HG02884 (cell line): ENCODE measurements around the gene RRBP1.

Experiments used
- ATAC-seq: cut with Tn5 transposase; IDR thresholded peaks from one replicate; pipeline ENCODE4 v1.9.1; 2021; ENCODE audit warnings: mild to moderate bottlenecking, moderate library complexity; ENCODE audit not compliant: unreplicated experiment

The RRBP1 gene

DNA sequence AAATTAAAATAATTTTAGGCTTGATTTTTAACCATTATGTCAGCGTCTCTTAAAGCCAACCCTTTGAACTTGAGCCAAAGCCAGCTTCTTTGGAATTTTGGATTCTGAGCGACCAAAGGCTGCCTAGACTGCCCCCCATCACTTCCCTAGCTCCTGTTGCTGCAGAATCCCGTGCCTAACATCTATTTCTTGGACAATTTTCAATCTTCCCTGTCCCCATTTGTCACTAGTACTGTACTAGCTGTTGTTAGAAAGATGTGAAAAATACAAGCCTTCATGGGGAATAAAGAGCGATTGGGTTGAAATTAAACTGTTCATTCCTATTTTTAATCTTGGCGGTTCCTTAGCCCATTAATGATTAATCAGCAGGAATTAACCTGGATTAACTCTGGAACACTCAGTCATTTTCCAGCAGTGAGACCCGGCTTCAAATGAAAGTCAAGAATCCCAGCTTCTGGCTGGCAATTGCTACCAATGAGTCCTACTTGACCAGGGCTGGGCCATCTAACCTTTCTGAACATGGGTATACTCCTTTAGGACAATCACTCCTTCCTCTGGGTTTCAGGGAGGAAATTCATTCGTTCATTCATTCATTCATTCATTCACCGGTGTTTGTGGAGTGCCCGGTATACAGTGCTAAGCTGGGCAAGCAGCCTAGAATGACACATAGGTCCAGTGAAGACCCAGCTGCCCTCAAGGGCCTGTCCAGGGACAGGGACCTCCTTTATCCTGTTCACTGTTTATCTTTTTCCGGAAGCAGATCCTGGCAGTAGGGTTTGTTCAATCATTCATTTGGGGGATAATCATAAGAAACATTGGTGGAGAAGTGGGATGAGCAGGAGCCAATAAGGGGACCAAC lies 1.4 kb upstream of the RRBP1 start:
- ATAC-seq = no peak

DNA sequence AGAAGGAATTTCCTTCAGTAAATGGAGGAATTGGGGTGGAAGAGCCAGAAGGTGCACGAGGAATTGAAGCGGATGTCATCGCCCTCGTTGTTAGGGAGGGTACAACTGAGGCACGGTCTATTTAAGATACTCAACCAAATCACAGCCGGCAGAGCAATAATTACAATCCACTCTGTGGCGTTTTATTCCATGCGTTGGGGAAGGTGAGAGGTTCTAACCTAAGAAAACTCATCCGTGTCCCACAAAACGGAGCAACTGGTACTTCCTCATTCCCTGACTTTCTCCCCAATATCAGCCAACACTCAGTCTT lies 802 bp upstream of the RRBP1 start:
- no peak for ATAC-seq

DNA sequence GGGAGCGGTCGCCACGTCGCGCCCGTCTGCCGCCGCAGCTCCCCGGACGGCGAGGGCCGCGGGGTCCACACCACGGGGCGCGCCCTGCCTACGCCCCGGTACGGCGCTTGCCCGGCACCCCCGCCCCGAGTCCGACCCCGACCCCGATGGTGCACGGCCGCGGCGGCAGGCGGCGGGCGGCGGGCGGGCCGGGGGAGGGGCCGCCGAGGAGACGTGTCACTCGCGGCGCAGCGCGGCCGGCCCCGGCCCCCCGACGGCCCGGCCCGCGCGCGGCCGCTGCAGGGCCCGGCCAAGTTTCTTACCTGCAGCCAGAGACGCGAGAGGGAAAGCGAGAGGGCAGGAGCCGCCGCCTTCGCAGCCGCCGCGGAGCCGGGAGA lies 328 bp downstream of the RRBP1 start:
- ATAC-seq = peak; percentile 5

DNA sequence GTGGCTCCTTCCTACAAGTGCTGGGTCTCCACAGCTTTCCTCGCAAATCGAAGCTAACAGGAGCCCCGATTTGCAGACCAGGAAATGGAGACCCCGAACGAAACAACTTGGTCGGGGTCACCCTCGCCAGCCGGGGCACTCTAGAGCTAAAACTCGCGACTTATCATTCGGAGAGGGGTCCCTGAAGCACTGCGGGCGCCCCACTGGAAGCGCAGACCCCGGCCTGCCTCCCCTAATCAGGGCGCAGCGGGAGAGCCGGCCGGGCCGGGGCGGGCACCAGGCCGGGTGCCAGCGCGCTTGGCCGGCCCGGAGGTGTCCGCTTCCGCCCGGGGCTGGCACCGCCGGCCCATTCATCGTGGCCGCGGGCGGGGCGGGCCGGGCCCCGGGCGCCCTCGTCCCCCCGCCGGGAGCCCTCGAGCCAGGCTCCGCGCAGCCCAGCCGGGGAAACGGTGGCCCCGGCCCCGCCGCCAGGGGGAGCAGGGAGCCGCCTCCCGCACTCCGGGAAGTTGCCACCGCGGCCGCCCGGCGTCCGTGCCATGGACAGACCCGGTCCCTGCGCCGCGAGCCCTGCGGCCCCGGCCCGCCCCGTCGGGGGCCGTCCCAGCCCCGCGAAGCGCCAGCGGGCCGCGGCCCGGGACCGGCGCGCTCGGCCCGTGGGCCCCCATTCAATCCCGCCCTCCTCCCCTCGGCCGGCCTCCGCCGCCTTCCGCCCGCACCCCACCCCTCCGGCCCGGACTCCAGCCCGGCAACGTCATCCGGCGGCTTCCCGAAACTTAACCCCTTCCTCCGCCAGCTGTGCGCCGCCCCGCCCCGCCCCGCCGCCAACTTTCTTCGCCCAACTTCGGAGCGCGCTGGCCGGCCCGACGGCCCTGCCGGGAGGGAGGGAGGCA lies 961 bp downstream of the RRBP1 start:
- peak; percentile 40 for ATAC-seq

DNA sequence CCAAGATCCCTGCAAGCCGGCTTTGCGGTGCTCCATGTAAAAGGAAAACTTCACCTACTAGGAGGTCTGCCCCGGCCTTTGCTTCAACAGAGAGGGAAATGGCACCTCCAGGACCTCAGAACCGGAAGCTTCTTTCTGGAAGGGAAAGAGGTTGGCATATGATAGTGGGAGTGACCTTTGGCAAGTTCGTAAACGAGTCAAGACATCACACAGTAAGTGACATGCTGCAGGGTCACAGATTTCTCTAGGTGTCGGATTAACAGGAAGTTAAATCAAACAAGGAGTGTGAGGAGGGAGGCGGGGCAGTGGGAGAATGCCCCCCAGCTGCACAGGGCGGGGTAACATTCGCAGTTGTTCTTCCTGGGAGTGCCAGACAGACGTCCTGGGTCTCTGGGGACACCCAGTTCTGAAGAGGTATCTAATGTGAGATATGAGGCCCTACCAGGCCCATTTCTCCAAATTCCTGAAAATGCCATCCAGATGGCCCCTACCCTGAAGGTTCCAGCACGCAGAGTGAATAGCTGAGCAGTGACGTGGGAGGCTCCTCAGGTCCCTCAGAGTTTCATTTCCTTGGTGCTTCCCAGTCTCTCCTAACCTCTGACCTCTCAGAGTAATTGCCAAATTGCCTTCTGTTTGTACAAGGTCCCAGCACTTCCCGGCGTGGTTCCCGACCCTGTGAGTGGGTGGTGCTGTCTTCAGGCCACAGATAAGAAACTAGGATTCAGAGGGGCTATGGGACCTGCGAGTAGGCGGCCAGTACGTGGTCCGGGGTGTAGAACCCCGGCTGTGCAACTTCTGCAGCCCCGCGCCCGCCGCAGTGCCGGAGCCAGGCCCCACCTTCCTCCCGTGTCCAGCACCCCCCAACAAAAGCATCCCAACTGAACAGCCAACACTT lies 1.9 kb downstream of the RRBP1 start:
- ATAC-seq = no peak

- ATAC-seq = no peak
Observed at GRCh38 chr20:17678886-17679285, 3.2 kb downstream of the RRBP1 start.

DNA sequence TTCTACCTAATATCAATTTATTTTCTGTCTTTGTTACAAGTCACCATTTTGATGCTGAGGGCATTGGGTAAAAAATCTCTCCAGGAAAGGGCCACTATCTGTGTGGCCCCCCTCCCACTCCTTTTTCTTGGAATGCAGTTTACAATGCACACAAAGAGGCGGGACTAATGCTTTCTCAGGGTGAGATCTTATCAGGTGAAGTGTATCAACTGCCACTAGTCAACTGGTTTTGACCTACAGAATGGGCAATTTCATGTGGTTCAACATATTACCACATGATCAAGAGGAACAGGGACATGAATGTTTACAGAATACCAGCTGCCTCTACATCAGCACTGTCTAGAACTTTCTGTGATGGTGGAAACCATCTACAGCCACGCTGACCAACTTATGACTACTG lies 3.7 kb downstream of the RRBP1 start:
- ATAC-seq = no peak

DNA sequence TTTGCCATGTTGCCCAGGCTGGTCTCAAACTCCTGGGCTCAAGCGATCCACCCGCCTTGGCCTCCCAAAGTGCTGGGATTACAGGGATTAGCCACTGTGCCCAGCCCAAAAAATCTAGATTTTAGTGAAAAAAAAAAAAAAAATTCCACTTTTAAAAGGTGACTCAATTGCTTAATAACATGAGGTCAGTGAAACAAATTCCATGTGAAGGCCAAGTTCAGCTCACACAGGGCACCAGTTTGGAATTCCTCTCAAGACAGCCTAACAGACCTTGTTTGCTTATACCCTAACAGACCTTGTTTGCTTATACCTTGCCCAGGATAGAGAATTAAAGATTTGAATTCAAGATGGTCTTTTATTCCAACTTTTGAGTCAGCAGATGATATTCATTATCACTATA lies 5.1 kb downstream of the RRBP1 start:
- ATAC-seq = no peak

GRCh38 chr20:17676378-17676759 lies 5.7 kb downstream of the RRBP1 start:
- no peak for ATAC-seq

DNA sequence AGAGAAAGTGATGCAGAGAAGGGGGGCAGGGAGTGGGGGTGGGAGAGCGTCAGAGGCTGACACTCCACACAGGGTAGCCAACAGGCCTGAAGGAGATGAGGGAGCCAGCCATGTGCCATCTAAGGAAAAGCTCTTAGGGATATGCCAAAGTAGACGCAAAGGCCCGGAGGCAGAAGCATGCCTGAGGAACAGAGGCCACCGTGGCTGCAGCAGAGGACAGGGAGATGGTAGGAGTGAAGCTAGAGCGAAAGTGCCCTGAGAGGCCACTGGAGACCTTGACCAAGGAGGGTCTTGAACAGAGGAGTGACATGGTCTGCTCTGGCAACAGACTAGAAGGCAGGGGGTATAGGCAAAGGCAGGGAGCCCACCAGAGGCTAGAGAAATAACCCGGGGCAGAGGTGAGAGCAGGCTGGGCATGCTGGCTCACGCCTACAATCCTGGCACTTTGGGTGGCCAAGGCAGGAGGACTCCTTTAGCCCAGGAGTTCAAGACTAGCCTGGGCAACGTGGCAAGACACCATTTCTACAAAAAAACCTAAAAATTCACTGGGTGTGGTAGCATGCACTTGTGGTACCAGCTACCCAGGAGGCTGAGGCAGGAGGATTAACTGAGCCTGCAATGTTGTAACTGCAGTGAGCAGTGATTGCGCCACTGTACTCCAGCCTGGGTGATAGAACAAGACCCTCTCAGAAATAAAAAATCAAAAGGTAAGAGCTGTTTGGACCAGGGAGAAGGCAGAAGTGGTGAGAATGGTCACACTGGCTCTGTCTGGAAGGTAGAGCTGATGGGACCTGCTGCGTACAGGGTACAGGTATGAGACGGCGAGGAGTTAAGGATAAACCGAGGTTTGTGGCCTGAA lies 6.3 kb downstream of the RRBP1 start:
- no peak for ATAC-seq

DNA sequence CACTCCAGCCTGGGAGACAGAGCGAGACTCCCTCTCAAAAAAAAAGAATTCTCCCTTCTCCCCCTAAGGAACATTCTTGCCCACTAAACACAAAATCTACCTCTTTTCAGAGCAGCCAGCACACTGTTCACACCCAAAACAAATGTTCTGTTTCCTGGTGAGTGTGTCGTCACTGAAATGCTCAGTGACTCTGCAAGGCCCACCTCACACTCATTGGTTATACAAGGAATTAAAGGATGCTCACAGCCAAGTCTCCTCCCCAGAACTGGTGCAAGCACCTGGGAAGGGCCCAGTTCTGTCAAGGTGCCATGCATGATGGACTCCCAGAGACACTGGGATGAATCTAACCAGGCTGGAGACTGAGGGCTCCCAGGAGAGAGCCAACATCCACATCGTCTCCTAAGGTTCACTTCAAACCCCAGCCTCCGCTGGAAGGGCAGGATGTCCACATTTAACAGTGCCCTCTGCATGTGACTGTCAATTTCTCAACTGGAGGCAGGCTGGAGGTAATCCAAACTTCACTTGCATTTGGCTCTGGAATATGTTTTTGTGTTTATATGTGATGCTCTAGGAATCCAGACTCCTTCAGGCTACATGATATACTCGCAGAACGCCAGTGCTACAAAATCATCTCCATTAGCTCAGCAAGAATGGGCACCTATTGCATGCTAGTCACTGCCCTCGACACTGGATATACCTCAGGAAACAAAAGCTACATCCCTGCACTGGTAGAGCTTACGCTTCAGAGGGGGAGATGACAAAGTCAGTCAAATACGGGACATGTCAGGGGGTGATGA lies 7.1 kb downstream of the RRBP1 start:
- ATAC-seq = no peak

DNA sequence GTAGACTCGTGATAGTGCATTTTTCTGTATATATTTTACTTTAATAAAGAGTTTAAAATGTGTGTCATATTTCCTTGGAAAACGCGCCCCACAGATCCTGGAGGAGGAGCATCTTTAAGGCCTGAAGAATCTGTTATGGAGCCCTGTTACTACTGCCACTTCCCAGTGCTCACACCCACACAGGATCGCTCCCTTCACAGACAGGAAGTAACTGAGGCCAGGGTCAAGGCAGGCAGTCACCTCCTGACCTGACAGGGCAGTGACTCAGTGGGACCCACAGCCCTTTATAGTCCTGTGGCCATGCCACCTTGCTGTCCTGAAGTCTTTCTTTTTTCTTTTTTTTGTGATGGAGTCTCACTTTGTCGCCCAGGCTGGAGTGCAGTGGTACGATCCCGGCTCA lies 9.0 kb downstream of the RRBP1 start:
- ATAC-seq = no peak

GRCh38 chr20:17671565-17671964 lies 10.5 kb downstream of the RRBP1 start:
- no peak for ATAC-seq

DNA sequence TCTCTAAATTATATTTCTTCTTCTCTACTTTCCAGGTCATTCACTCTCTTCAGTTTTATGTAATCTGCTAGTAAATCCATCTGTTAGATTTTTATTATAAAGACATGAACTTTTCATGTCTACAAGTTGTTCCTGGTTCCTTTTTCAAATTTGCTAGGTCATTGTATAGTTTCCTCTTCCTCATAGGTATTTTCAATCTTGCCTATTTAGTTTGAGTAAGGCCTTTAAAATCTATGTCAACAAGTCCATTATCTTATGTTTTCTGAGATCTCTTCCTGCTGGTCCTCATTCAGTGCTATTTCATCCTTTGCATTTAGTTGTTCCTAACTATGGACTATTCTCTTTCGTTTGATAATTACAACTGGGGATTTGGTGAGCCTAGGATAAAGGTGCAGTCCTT lies 11.0 kb downstream of the RRBP1 start:
- ATAC-seq = no peak

GRCh38 chr20:17669306-17669931 lies 12.6 kb downstream of the RRBP1 start:
- ATAC-seq = no peak

DNA sequence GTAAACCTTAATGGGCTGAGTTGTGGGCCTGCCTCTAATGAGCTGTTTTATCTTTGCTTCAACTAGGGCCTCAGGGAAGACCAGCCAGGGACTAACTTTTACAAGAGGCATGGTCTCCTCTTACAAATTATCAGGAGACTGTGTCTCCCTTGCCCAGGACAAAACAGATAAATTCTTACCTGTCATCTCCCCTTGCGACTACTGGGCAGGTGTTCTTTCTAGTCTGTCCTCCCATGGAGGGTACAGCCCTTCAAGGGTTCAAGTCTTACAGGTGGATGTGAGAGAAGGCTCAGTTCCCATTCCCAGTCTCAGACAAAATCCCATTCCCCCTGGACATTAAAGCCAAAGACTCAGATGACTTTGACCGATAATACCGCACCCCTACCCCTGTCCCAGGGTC lies 13.6 kb downstream of the RRBP1 start:
- ATAC-seq = no peak

GRCh38 chr20:17667445-17667844 lies 14.6 kb downstream of the RRBP1 start:
- ATAC-seq = no peak

DNA sequence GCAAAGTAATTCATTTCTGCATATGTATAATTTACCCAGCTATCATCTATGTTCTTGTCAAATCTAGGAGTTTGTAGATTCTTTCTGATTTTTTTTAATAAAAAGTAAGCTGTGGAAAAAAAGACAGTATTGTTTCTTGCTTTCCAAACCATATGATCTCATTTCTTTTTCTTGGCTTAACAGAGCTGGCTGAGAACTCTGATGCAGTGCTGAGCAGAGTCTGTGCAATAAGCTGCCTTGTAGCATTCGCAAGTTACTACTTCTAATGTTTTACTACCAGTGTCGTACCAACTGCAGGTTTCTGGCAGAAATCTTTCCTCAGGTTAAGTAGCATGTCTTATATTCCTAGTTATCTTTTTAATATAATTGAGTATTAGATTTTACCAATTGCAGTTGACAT lies 15.6 kb downstream of the RRBP1 start:
- no peak for ATAC-seq

DNA sequence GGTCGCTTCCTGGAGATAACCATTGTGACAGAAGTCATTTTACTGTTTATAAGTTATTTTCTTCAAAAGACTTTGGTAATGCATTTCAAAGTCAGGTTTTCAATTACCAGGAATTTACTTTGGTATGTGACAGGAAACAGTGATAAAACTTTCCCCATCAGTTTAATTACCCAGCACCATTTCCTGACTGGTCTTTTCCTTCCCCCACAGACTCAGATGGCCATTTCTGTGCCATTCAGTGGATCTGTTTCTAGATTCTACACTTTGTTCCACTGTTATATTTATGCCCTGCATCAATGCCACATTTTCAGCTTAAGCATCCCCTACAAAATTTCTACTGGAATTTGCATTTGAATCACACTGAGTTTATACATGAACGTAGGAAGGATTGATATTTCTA lies 16.3 kb downstream of the RRBP1 start:
- ATAC-seq = no peak
